LNCaP clone FGC (cell line): ENCODE results near the gene CTSA.
A peak's percentile ranks its signal among the peaks of the same experiment; 100 is the strongest.

Source experiments
- DNase-seq: peaks from one replicate; pipeline ENCODE4 v3.0.0-alpha.2; 2011; ENCODE audit warnings: low read depth
- H3K4me3 ChIP-seq: 2 replicates; pipeline ENCODE4 v1.5.1; 2011; ENCODE audit warnings: mild to moderate bottlenecking, low read depth, low read length, control low read depth
- TF ChIP-seq, protein P1 (sequence below): IDR thresholded peaks from 2 replicates; pipeline ENCODE4 v1.5.1; 2012; ENCODE audit warnings: mild to moderate bottlenecking; ENCODE audit not compliant: control insufficient read depth, insufficient read depth; ENCODE audit errors: extremely low read depth

Gene CTSA

DNA sequence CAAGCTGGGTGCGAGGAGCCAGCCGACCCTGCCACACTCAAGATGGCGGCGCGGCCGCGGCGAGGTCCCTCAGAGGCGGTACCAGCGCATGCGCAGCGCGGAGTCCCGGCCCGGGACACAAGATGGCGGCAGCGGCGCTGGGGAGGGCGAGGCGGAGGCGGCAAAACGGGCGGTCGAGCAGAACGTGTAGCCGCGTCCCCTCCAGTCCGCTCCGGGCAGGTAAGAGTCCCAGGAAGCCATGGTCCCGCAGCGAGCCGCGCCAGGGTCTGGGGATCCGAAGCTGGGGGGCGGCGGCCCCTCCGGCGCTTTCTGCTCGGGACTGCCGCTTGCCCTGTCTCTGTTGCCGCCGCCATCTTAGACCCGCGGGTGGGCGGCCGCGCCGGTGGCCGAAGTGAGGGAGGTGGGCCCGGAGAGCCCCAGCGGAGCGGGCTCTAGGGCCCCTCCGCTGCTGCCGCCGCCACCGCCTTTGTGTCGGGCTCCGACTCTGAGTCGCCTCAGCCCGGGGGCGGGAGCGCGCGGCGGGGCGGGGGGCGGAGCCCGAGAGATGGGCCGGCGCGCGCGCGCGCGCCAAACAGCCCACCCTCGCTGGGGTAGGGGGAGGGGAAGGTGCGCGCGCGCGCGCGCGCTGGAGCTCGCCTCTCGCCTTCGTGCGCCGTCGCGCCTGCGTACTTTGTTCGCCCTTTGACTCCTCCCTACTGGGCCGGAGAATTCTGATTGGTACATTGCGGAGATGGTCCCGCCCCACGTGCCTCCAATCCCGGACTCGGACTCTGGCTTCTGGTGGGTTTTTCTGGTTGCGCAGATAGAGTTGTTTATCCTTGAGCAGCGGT lies 43.7 kb downstream of the CTSA start, which contains the start of gene PCIF1:
PCIF1 (plus strand) TSS at position 98 of the 830 bp plus-strand sequence. CDS start 4,317 bp downstream, outside the sequence.
- DNase-seq, result peak; percentile 75
- H3K4me3 ChIP-seq, result peak within 1 kb of the TSS; percentile 82
- TF ChIP-seq, protein P1, sequence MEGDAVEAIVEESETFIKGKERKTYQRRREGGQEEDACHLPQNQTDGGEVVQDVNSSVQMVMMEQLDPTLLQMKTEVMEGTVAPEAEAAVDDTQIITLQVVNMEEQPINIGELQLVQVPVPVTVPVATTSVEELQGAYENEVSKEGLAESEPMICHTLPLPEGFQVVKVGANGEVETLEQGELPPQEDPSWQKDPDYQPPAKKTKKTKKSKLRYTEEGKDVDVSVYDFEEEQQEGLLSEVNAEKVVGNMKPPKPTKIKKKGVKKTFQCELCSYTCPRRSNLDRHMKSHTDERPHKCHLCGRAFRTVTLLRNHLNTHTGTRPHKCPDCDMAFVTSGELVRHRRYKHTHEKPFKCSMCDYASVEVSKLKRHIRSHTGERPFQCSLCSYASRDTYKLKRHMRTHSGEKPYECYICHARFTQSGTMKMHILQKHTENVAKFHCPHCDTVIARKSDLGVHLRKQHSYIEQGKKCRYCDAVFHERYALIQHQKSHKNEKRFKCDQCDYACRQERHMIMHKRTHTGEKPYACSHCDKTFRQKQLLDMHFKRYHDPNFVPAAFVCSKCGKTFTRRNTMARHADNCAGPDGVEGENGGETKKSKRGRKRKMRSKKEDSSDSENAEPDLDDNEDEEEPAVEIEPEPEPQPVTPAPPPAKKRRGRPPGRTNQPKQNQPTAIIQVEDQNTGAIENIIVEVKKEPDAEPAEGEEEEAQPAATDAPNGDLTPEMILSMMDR, result no peak

DNA sequence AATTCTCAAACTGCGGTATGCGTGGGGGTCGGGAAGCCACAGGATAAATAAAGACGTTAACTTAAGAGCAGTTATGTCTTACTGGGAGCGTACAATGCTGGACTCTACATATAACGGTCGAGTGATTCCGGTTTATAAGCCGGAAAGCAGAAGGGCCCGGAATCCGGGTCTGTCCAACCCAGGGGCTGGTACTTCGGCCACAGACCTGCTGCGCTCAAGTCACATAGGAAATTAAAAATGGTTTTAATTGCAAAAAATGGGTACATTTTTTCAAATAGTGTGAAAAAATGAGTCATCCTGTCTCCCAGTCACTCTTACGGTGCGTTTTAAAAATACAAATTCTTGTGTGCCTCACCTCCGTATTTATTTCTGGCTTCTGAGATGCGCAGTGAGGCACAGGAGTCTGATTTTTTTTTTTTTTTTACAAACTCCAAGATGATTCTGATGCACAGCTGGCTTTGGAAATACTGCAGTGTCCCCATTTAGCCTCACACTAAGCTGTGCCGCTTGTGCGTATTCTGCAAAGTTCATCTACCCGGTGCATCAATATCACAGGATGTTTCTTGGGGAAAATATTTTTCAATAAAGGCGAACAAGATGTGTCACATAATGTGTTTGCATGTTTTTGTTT lies 44.4 kb downstream of the CTSA start:
- H3K4me3 ChIP-seq, result peak overlapping the region; percentile 82
- TF ChIP-seq, protein P1, result no peak
- no peak for DNase-seq

DNA sequence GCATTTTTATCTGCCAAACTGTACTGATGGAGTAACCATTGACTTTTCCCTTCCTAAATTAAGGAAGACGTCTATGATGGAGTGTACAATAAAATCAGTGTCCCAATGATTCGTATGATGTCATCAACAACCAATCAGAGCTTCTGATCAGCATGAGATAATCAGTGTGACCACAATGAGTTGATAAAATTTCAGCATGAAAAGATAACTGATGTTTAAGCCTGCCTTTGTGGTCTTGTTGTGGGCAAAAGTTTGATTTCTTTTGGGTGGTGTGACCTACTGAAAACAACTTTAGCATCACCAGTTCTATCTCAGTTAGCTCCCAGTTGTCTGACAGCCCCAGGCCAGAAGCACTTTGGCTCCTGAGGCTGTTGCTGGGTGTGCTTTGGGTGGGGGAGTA lies 46.6 kb downstream of the CTSA start:
- DNase-seq, result no peak
- no peak overlapping the region for H3K4me3 ChIP-seq
- TF ChIP-seq, protein P1, result no peak

DNA sequence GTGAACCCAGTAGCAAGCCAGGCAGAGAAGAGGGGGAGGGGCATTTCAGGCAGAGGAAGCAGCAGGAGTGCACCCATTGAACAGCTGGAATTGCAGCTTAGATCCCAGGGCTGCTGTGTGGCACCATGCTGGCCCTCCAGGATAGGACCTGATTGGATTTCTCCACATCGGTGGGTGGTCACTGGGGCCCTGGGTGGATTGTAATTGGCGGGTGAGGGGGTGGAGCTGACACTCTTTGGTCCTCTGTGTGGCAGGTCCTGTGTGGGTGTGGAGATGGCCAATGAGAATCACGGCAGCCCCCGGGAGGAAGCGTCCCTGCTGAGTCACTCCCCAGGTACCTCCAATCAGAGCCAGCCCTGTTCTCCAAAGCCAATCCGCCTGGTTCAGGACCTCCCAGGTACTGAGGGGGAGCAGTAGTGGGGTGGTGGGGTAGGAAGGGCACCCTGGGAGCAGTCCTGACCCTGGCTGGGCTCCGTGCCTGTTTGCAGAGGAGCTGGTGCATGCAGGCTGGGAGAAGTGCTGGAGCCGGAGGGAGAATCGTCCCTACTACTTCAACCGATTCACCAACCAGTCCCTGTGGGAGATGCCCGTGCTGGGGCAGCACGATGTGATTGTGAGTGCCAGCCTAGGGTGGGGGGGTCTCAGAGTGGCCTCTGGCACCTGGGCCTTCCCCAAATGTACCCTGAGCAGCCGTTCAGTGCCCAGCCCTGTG lies 47.7 kb downstream of the CTSA start:
- TF ChIP-seq, protein P1, result no peak
- no peak overlapping the region for H3K4me3 ChIP-seq
- no peak for DNase-seq

DNA sequence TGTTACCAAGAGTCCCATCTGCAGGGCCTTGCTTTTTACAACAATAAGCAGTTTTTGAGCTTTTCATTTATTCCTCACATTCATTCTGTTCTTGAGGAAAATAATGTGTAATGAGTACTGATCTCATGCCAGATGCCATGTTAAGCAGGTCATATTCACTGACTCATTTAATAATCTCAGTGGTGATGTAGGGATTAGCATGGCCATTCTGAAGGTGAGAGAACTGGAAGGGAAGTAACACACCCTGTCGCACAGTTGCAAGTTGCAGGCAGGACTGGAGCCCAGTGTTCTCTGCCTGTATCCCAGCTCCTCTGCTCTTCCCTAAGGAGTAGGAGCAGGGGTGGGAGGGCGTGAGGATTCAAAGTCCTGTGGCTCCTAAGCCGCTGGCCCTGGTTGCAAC lies 48.9 kb downstream of the CTSA start:
- TF ChIP-seq, protein P1, result no peak
- no peak for DNase-seq
- no peak overlapping the region for H3K4me3 ChIP-seq

DNA sequence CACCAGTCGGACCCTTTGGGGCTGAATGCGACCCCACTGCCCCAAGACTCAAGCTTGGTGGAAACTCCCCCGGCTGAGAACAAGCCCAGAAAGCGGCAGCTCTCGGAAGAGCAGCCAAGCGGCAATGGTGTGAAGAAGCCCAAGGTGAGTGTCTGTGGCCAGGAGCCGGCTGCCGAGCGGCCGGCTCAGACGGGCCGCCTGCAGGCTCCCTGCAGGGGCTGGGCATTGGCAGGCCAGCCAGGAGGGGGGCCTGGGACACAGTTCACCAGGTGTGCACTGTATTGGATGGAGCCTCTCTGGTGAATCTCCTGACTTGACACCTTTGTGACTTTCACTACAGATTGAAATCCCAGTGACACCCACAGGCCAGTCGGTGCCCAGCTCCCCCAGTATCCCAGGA lies 49.3 kb downstream of the CTSA start:
- no peak overlapping the region for H3K4me3 ChIP-seq
- TF ChIP-seq, protein P1, result no peak
- DNase-seq, result no peak
